K562 (cell line): ENCODE data around the gene KLF2. TPM values are rescaled to one million over a fixed set of nuclear protein-coding genes. Genes with fewer than 3 reads are reported as not detected.

Experiments
- ATAC-seq: fragments of 200-7000 bp; cut with Tn5 transposase; 3 replicates; pipeline ENCODE4 v1.9.1; 2020; ENCODE audit warnings: moderate library complexity
- BruUV-seq: library from RNA; stranded (reverse); fragments of 400-500 nt; replicated peaks from 2 replicates; lab custom pipeline; 2021; lab: Mats Ljungman, UMichigan
- CTCF ChIA-PET: fragments of 300-600 bp; formaldehyde crosslinking; extraction: SDS; loops from one replicate; lab custom pipeline; 2021; ENCODE audit warnings: low intra/inter-chr PET ratio; lab: Yijun Ruan, JAX
- POLR2A ChIA-PET: fragments of 300-600, 350-650 bp; sonication (Branson Sonifier 250); formaldehyde crosslinking; extraction: SDS; loops from one replicate; lab custom pipeline; 2021; ENCODE audit warnings: antibody characterized with exemption, inconsistent platforms; lab: Yijun Ruan, JAX
- DNase-seq, 4 experiments: peaks; one replicate each; pipeline versions ENCODE4 v3.0.0 to v3.0.0-alpha.2; 2011 to 2018; ENCODE audit warnings: low spot score in 3 of 4, mixed read lengths in 3 of 4; ENCODE audit errors: extremely low read depth in 1 of 4
- FAIRE-seq: peaks from 2 replicates; lab custom pipeline; 2011; peaks lifted over from hg19 to GRCh38; lab: Jason Lieb, UNC
- H2AFZ ChIP-seq: 2 replicates; pipeline ENCODE4 v1.6.0; 2011; ENCODE audit warnings: low read depth, low read length, control low read depth, inconsistent platforms
- H3K27ac ChIP-seq: fragments of 200-600 bp; 3 replicates; pipeline ENCODE4 v1.8.0; 2011; ENCODE audit warnings: low read depth, mild to moderate bottlenecking, control low read depth, inconsistent platforms, low read length, moderate library complexity, mixed read lengths; ENCODE audit errors: extremely low read depth
- H3K27me3 ChIP-seq, 2 experiments: fragments of 300-600 bp in 1 of 2; 2 replicates in 1 of 2; 3 replicates in 1 of 2; pipeline versions ENCODE4 v1.6.0 to v1.8.0; 2011; ENCODE audit warnings: inconsistent platforms in 2 of 2, low read length in 2 of 2, mild to moderate bottlenecking in 1 of 2, mixed read lengths in 1 of 2, moderate library complexity in 1 of 2; ENCODE audit not compliant: control insufficient read depth in 2 of 2, insufficient read depth in 2 of 2
- H3K36me3 ChIP-seq: fragments of 300-600 bp; 3 replicates; pipeline ENCODE4 v1.8.0; 2011; ENCODE audit warnings: mild to moderate bottlenecking, low read length, inconsistent platforms; ENCODE audit not compliant: control insufficient read depth, insufficient read depth
- H3K4me1 ChIP-seq, 2 experiments: fragments of 200-600 bp in 1 of 2; replicated peaks in 1 of 2; 2 replicates in 1 of 2; 3 replicates in 1 of 2; pipeline versions ENCODE4 v1.5.1 to v1.8.0; 2011; ENCODE audit warnings: inconsistent platforms in 2 of 2, low read length in 2 of 2, mild to moderate bottlenecking in 1 of 2, mixed read lengths in 1 of 2, moderate library complexity in 1 of 2; ENCODE audit not compliant: control insufficient read depth in 2 of 2, insufficient read depth in 2 of 2
- H3K4me2 ChIP-seq: 2 replicates; pipeline ENCODE4 v1.6.1; 2011; ENCODE audit warnings: low read length, control low read depth, inconsistent platforms, mixed read lengths; ENCODE audit not compliant: insufficient read depth
- H3K4me3 ChIP-seq: fragments of 200-600 bp; sonication (generic), shearing (Covaris generic); 2 replicates; pipeline ENCODE4 v1.5.1; 2016; ENCODE audit warnings: control low read depth, inconsistent platforms
- H3K79me2 ChIP-seq: fragments of 200-600 bp; 3 replicates; pipeline ENCODE4 v1.8.0; 2011; ENCODE audit warnings: low read length, inconsistent platforms; ENCODE audit not compliant: control insufficient read depth, insufficient read depth
- H3K9ac ChIP-seq, 2 experiments: 2 replicates each; pipeline versions ENCODE4 v1.6.0 to v1.6.1; 2011; ENCODE audit warnings: low read depth in 2 of 2, low read length in 2 of 2, control low read depth in 1 of 2, inconsistent platforms in 1 of 2, mild to moderate bottlenecking in 1 of 2, mixed read lengths in 1 of 2; ENCODE audit not compliant: insufficient read depth in 1 of 2
- H3K9me1 ChIP-seq: one replicate; pipeline ENCODE4 v1.6.0; 2011; ENCODE audit warnings: inconsistent platforms, mild to moderate bottlenecking, low read length, moderate library complexity; ENCODE audit not compliant: control insufficient read depth, insufficient read depth
- H3K9me3 ChIP-seq: replicated peaks from 2 replicates; pipeline ENCODE4 v1.5.1; 2011; ENCODE audit warnings: low read depth, low read length, inconsistent platforms; ENCODE audit not compliant: control insufficient read depth, insufficient read depth
- H4K20me1 ChIP-seq: replicated peaks from 2 replicates; pipeline ENCODE4 v1.6.1; 2011; ENCODE audit warnings: low read length, inconsistent platforms, mixed read lengths; ENCODE audit not compliant: control insufficient read depth, insufficient read depth
- CBX2 ChIP-seq: fragments of 200-600 bp; sonication (generic); IDR thresholded peaks from one replicate; pipeline ENCODE4 v1.6.1; 2012; ENCODE audit warnings: mild to moderate bottlenecking, low read length, inconsistent platforms; ENCODE audit not compliant: insufficient read depth, poor library complexity, severe bottlenecking
- CBX5 ChIP-seq: IDR thresholded peaks from 2 replicates; pipeline ENCODE4 v1.6.1; 2014; ENCODE audit warnings: low read depth, borderline replicate concordance
- ELF4 ChIP-seq: fragments of 450-650 bp; formaldehyde crosslinking; IDR thresholded peaks from 2 replicates; pipeline ENCODE4 v1.4.0; 2022; ENCODE audit warnings: missing genetic modification characterization
- HNRNPK ChIP-seq: fragments of 200-400 bp; formaldehyde crosslinking; IDR thresholded peaks from one replicate; pipeline ENCODE4 v1.6.1; 2018; ENCODE audit warnings: mild to moderate bottlenecking, low read depth, low read length; ENCODE audit not compliant: poor library complexity, severe bottlenecking
- NR2F6 ChIP-seq: fragments of 450-650 bp; formaldehyde crosslinking; IDR thresholded peaks from 2 replicates; pipeline ENCODE4 v1.4.0; 2020; ENCODE audit warnings: mild to moderate bottlenecking
- ZC3H4 ChIP-seq: sonication (generic); formaldehyde crosslinking; IDR thresholded peaks from 2 replicates; pipeline ENCODE4 v1.9.0; 2021; ENCODE audit warnings: missing genetic modification reagents, borderline replicate concordance
- ZEB2 ChIP-seq: fragments of 450-650 bp; IDR thresholded peaks from 2 replicates; pipeline ENCODE4 v1.6.1; 2016
- ZFP36 ChIP-seq: fragments of 150-350 bp; IDR thresholded peaks from 2 replicates; pipeline ENCODE4 v1.6.1; 2018; ENCODE audit warnings: low read length, low read depth; ENCODE audit not compliant: partially characterized antibody
- ZNF224 ChIP-seq: sonication (generic); formaldehyde crosslinking; IDR thresholded peaks from 2 replicates; pipeline ENCODE4 v1.8.0; 2022; ENCODE audit warnings: mild to moderate bottlenecking, missing genetic modification reagents
- ZNF253 ChIP-seq: fragments of 250-450 bp; sonication (Bioruptor Pico); conservative IDR thresholded peaks from 2 replicates; pipeline ENCODE4 v1.6.1; 2021; ENCODE audit warnings: mild to moderate bottlenecking
- WGBS: fragments of 100-300 bp; shearing (Covaris generic); methylation state at CpG from one replicate; pipeline ENCODE4 v1.1.6; 2016; ENCODE audit warnings: low coverage, mixed read lengths; ENCODE audit not compliant: insufficient coverage; ENCODE audit errors: missing lambda C conversion rate; 5-methylcytosine and 5-hydroxymethylcytosine counted together
- in situ Hi-C: fragments of 300-500 bp; cut with MboI; formaldehyde crosslinking; loops from 4 replicates; pipeline ENCODE4 v1.15.0; 2018; ENCODE audit warnings: inconsistent platforms, mixed read lengths
- intact Hi-C: fragments of 100-400 bp; cut with micrococcal nuclease; formaldehyde crosslinking; loops from 2 replicates; pipeline ENCODE4 v1.14.2; 2022
- polyA plus RNA-seq, 8 experiments: library from polyadenylated mRNA; depleted of rRNA in 4 of 8; stranded (reverse) in 5 of 8; unstranded in 3 of 8; fragments of >200 nt; fragmentation: Nextera tagmentation in 2 of 8; fragmentation: Illumina TruSeq in 1 of 8; extraction: Ambion mirVana in 2 of 8; extraction: Trizol in 1 of 8; gene quantifications; 2 replicates each; pipeline versions ENCODE4 v1.2.1 to v1.2.3, GENCODE V29; 2011 to 2014; ENCODE audit warnings: inconsistent platforms in 1 of 8, missing spikeins in 1 of 8
- total RNA-seq, 7 experiments: library from RNA; depleted of rRNA in 6 of 7; stranded (reverse); fragments of >200 nt in 6 of 7; fragmentation: Illumina TruSeq in 2 of 7; extraction: Trizol in 2 of 7; gene quantifications; 2 replicates each; pipeline versions ENCODE4 v1.2.1 to v1.2.3, GENCODE V29; 2011 to 2021; ENCODE audit warnings: low replicate concordance in 1 of 7
- TF ChIP-seq, protein P1 (sequence below): fragments of 450-650 bp; IDR thresholded peaks from 2 replicates; pipeline ENCODE4 v1.6.1; 2018; ENCODE audit not compliant: partially characterized antibody
- TF ChIP-seq, protein P2 (sequence below), 2 experiments: fragments of 150-350 bp in 1 of 2; IDR thresholded peaks; 2 replicates each; pipeline ENCODE4 v1.6.1; 2012 to 2016; ENCODE audit warnings: low read depth in 2 of 2, low read length in 2 of 2, mild to moderate bottlenecking in 1 of 2, moderate library complexity in 1 of 2
- TF ChIP-seq, protein P3 (sequence below): fragments of 450-650 bp; IDR thresholded peaks from 2 replicates; pipeline ENCODE4 v1.6.1; 2014; ENCODE audit warnings: low read depth, mild to moderate bottlenecking, moderate library complexity, borderline replicate concordance

The KLF2 gene
- total and polyA plus RNA-seq, 9 of the 15 experiments (the other 6 are each of a cell fraction or from before 2014, with no cell fraction given) = 0.07 to 0.71 TPM; not detected in 7

DNA sequence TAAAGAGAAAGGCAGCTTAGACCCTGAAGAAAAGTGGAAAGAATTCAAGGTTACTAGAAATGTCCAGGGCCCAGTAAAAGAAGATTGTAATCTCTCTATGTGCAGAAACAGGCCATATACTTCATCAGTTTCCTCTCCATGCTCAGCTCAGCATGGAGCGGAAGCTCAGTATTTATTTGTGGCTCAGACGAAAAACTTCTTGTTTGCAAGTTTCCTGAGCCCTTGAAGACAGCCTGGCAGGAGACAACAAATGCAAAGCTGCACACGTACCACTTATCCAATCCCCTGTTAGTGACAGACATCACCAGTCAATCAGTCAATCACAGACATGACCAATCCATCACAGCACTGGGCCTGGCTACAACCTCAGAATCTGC, 8.1 kb upstream of the KLF2 start:
- FAIRE-seq (no peak), ATAC-seq (no peak), DNase-seq (no peak)
- peaks cover 2% of the 10 kb centered on the region for H3K9me1 ChIP-seq
- peaks cover 4% of the 10 kb centered on the region for H4K20me1 ChIP-seq
- H3K4me1 ChIP-seq = peaks cover 0 to 8% of the 10 kb centered on the region in 2 experiments; a peak in 4 of 5 replicates
- no peak overlapping the region for H3K4me2 ChIP-seq
- no peaks in the 10 kb centered on the region for H3K79me2 ChIP-seq
- H2AFZ ChIP-seq = no peak overlapping the region
- WGBS = 43% methylated on average over 3 of the region's 3 CpGs
- H3K27ac ChIP-seq = no peak overlapping the region
- peaks cover 6 to 39% of the 10 kb centered on the region in 2 experiments; a peak in 3 of 5 replicates for H3K27me3 ChIP-seq
- POLR2A ChIA-PET = interaction anchor here (0.6 to 1.2 kb wide), 4 partner anchors 22 to 417 kb away, joined by 3 read pairs; no protein-coding TSS in a partner anchor
- H3K36me3 ChIP-seq = no peaks in the 10 kb centered on the region
- CTCF ChIA-PET = no interaction called here
- H3K4me3 ChIP-seq = no peak overlapping the region
- intact Hi-C loops = no loop called here
- H3K9ac ChIP-seq = no peak overlapping the region
- peaks cover 5% of the 10 kb centered on the region; the same call in 1 of the 2 replicates for H3K9me3 ChIP-seq
- BruUV-seq = no TSS peak
- in situ Hi-C loops = no loop called here
- TF ChIP-seq, protein P1, sequence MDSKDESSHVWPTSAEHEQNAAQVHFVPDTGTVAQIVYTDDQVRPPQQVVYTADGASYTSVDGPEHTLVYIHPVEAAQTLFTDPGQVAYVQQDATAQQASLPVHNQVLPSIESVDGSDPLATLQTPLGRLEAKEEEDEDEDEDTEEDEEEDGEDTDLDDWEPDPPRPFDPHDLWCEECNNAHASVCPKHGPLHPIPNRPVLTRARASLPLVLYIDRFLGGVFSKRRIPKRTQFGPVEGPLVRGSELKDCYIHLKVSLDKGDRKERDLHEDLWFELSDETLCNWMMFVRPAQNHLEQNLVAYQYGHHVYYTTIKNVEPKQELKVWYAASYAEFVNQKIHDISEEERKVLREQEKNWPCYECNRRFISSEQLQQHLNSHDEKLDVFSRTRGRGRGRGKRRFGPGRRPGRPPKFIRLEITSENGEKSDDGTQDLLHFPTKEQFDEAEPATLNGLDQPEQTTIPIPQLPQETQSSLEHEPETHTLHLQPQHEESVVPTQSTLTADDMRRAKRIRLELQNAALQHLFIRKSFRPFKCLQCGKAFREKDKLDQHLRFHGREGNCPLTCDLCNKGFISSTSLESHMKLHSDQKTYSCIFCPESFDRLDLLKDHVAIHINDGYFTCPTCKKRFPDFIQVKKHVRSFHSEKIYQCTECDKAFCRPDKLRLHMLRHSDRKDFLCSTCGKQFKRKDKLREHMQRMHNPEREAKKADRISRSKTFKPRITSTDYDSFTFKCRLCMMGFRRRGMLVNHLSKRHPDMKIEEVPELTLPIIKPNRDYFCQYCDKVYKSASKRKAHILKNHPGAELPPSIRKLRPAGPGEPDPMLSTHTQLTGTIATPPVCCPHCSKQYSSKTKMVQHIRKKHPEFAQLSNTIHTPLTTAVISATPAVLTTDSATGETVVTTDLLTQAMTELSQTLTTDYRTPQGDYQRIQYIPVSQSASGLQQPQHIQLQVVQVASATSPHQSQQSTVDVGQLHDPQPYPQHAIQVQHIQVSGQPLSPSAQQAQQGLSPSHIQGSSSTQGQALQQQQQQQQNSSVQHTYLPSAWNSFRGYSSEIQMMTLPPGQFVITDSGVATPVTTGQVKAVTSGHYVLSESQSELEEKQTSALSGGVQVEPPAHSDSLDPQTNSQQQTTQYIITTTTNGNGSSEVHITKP = no peak
- no peak for TF ChIP-seq ZNF253
- TF ChIP-seq, protein P2, sequence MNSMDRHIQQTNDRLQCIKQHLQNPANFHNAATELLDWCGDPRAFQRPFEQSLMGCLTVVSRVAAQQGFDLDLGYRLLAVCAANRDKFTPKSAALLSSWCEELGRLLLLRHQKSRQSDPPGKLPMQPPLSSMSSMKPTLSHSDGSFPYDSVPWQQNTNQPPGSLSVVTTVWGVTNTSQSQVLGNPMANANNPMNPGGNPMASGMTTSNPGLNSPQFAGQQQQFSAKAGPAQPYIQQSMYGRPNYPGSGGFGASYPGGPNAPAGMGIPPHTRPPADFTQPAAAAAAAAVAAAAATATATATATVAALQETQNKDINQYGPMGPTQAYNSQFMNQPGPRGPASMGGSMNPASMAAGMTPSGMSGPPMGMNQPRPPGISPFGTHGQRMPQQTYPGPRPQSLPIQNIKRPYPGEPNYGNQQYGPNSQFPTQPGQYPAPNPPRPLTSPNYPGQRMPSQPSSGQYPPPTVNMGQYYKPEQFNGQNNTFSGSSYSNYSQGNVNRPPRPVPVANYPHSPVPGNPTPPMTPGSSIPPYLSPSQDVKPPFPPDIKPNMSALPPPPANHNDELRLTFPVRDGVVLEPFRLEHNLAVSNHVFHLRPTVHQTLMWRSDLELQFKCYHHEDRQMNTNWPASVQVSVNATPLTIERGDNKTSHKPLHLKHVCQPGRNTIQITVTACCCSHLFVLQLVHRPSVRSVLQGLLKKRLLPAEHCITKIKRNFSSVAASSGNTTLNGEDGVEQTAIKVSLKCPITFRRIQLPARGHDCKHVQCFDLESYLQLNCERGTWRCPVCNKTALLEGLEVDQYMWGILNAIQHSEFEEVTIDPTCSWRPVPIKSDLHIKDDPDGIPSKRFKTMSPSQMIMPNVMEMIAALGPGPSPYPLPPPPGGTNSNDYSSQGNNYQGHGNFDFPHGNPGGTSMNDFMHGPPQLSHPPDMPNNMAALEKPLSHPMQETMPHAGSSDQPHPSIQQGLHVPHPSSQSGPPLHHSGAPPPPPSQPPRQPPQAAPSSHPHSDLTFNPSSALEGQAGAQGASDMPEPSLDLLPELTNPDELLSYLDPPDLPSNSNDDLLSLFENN (IDR thresholded peaks at IDR 0.05; ENCODE audit: low read depth in 2 of 2, low read length in 2 of 2) = peak in 1 of 2 experiments; percentile 80; a peak in 2 of 4 replicates
- no peak for TF ChIP-seq ZFP36
- TF ChIP-seq HNRNPK = no peak
- TF ChIP-seq ELF4 (CRISPR knock-in tag) = no peak
- no peak for TF ChIP-seq CBX5
- no peak for TF ChIP-seq ZNF224 (CRISPR knock-in tag)
- TF ChIP-seq NR2F6 (CRISPR knock-in tag) = no peak
- TF ChIP-seq CBX2 = no peak
- TF ChIP-seq ZEB2 = no peak
- TF ChIP-seq, protein P3, sequence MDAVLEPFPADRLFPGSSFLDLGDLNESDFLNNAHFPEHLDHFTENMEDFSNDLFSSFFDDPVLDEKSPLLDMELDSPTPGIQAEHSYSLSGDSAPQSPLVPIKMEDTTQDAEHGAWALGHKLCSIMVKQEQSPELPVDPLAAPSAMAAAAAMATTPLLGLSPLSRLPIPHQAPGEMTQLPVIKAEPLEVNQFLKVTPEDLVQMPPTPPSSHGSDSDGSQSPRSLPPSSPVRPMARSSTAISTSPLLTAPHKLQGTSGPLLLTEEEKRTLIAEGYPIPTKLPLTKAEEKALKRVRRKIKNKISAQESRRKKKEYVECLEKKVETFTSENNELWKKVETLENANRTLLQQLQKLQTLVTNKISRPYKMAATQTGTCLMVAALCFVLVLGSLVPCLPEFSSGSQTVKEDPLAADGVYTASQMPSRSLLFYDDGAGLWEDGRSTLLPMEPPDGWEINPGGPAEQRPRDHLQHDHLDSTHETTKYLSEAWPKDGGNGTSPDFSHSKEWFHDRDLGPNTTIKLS = no peak
- TF ChIP-seq ZC3H4 (CRISPR knock-in tag) = no peak
